NCI-H1417 treated with DMSO at 0.1 percent for 48 hours (cell line): ENCODE data around the gene TBX4.

Experiments used
- DNase-seq: peaks from one replicate; lab custom pipeline; 2025; lab: John Stamatoyannopoulos, UW

The TBX4 gene

GRCh38 chr17:61465550-61466237 is 13.5 kb downstream of the TBX4 start:
- no peak for DNase-seq

- no peak for DNase-seq
These were observed 14.0 kb downstream of the TBX4 start for GRCh38 chr17:61466246-61466645.

- DNase-seq, result no peak
These were observed 15.4 kb downstream of the TBX4 start for GRCh38 chr17:61467416-61468262.

GRCh38 chr17:61468263-61468907 is 16.2 kb downstream of the TBX4 start:
- no peak for DNase-seq

DNA sequence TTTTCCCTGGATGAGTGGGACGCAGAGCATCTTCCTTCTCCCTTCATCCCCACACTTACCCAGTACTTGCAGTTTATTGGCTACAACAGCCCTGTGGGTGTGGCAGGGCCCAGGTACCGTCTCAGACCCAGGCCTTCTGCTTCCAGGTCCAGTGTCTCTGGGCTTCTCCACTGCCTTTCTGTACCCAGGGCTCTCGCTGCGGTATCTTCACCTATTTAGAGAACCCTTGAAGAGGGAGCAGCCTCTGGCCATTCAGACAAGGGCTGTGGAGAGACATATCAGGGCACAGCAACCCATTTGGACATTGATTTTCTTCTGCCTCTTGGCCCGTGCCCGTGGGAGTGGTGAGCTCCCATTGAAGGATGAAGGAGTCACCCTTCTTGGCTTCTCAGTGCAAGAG is 17.3 kb downstream of the TBX4 start:
- no peak for DNase-seq

GRCh38 chr17:61469949-61470348 is 17.7 kb downstream of the TBX4 start:
- DNase-seq, result no peak

DNA sequence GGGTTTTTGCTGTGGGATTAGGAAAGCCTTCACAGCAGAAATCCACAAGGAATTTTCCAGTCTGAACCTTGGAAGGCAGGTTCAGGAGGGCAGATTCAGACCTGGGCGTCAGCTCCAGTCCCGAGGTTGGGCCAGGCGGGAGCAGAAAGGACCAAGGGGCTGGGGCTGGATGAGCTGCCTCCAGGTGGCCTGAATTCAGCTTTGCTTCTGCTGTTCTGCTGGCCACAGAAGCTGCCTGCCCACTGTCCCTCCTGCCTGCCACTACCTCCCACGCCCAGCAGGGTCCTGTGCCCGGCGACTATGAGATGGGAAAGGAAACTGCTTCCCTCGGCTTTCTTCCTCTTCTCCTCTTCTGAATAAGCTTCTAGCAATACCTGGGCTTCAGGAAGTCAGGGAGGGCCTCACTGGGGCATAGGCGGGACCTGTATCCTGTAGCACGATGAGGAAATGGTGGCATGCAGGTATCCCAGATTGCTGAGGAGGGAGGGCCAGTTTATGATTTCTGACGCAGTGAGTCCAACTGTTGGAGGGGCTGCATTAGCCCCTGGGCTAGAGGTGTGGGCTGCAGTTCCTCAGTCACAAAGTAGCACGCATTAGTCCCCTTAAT is 18.4 kb downstream of the TBX4 start:
- DNase-seq, result no peak

DNA sequence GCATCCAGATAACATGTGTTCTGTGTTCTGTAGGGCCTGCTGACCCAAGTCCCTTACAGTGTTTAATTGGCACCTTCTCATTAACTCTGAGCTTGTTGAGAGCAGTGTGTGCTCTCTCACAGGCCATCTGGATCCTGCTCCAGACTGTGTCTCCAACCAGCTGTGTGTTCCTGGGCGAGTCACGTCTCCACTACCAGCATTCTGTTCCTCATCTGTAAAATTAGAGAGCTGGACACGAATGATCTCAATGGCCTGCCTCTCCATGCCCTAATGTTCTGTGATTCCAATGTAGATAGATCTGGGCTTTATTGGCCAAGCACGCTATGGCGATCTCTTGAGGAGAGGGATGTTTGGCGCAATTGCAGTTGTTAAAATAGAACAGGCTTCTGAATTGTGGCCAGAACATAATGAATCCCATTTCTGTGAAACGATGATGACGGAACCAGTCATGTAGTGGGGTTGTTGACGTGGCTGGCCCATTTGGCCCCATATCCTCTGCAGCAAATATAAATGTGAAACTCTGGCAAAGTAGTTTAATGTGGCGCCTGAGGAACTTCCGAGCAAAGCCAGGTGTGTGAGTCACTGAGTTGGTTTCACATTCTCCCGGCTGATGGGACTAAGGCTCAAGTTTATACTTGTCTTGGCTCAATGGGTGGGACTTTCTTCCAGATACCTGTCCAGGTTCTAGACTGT is 22.2 kb downstream of the TBX4 start:
- DNase-seq, result no peak

GRCh38 chr17:61474934-61475333 is 22.7 kb downstream of the TBX4 start:
- DNase-seq, result no peak

GRCh38 chr17:61475726-61476125 is 23.5 kb downstream of the TBX4 start:
- DNase-seq, result no peak

DNA sequence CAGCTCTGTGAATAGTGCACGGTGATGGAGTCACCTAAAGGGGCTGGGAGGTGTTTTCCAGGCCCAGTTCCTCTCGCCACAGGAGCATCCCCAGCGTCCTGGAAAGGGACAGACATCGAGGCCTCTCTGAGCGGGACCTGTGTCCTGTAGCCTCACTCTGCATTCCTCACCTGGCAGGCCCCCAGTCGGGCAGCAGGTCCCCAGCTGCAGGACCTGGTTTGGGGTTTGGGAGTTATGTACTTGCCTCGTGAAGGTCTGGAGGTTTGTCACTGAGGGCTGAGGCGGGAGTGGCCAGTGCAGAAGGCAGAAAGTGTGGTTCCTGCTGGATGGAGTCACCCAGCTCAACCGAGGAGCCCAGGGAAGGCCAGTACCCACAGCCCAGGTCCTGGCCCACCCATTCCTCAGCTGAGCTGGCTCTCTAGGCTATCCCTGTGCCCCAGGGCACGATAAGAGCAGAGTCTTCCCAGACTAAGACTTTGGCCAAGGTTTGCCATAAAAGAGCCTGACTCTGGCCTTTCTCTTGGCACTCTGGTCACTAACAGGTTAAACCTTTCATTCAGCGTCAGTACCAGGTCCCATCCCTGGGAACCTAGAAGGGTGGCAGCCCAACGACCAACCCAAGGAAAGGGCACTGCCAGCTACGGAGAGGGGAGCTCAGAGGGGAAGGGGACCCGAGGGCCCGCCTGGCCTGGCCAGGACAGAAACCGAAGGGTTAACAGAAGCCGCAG is 24.4 kb downstream of the TBX4 start:
- DNase-seq, result no peak

DNA sequence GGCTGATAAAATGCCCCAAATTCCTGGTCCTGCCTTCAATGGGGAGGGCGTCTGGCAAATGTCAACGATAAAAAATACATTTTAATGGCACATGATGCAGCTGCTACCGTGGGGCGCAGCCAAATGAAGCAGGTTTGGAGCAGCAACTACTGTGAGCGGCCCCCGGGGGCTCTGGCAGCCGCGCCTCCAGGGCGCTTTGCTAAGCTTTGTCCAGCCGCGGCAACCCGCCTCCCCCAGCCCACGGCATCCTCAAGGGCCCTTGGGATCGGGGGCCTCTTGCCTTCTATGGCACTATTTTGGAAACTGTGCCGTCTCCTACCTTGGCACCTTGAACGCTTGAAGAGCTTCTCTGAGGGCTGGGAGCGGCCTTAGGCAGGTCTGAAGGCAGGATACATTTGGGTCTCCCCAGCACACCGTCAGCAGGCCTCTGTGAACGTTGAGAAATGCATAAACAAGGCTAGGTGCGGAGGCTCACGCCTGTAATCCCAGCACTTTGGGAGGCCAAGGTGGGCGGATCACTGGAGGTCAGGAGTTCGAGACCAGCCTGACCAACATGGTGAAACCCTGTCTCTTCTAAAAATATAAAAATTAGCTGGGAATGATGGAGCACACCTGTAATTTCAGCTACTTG is 25.1 kb downstream of the TBX4 start:
- DNase-seq, result no peak

GRCh38 chr17:61478026-61478789 is 26.0 kb downstream of the TBX4 start:
- DNase-seq, result no peak

GRCh38 chr17:61478790-61479492 is 26.7 kb downstream of the TBX4 start:
- DNase-seq, result no peak

DNA sequence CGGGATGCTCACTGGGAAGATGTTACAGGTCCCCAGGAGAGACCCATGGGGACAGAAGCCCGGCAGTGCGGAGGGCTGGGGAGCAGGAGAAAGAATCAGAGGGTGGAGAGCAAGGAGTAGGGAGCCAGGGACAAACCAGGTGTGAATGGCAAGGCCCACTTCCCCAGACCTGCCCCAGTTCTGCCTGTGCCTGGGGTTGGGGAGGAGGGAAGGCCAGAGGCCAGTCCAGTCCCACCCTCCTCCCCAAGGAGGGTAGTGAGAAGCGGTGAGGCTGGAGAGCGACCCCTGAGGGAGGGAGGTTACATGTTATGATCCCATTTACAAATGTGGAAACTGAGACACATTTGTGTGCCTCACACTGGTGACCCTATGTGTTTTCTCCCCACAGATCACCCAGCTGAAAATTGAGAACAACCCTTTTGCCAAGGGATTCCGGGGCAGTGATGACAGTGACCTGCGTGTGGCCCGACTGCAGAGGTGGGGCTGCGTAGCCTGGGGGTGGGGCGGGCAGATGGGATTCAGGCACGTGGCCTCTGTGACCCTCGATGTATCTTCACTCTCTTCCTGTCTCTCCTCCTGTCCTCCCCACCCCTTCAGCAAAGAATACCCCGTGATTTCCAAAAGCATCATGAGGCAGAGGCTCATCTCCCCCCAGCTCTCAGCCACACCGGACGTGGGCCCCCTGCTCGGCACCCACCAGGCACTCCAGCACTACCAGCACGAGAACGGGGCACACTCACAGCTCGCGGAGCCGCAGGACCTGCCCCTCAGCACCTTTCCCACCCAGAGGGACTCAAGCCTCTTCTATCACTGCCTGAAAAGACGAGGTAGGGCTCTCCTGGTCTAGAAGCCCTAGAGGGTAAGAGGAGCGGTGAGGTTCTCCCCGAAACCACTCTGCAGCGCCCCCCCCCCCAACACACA is 27.5 kb downstream of the TBX4 start:
- DNase-seq, result no peak

DNA sequence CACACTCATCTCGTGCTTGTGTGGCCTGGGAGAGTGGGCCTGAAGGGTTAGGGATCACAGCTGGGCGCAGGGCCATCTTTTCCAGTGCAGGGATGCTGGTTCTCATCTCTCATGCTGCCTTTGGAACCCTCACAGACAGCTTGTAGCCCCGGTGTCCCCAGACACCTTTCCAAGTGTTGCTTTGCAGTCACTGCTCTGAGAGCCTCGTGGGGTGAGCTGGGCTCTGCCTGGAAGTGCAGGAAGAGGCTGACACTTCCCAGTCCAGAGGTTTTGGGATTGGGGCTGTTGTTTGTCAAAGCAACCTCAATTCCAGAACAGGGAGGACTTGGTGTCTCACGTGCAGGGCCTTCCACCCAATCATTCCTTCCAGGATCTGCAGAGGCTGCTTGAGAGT is 28.2 kb downstream of the TBX4 start:
- no peak for DNase-seq

DNA sequence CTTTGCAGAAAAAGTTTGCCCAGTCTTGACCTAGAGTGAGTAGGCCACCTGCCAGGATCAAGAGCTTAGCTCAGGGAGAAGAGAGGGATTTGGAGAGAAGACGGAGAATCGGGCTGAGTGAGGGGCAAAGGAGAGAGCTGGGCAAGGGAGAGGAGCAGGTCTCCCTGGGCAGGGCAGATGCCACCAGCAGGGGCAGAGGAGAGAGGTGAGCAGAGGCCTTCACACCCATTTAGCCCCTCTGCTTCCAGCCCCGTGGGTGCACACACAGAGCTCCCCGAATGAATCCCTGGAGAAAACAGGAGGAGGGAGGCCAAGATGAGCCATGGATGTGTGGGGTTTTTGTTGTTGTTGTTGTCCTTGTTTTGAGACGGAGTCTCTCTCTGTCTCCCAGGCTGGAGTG is 29.2 kb downstream of the TBX4 start:
- no peak for DNase-seq

DNA sequence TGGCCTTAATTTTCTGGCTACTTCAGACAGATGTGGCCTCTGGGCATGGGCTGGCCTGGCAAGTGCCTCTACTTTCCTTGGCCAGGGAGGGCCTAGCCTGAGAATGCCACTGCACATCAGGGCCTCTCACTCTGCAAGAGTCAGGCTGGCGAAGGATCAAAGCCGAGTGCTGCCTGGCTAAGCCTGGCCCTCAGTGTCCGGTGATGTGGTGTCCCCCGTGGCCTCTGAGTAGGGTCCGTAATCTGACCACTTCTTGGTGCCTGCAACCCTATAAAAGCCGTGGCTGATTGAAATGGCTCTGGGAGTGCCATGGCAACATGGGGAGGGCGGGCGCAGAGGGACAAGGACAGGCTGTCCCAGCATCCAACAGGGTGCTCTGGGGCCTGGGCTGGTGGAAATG is 30.2 kb downstream of the TBX4 start:
- no peak for DNase-seq

GRCh38 chr17:61483778-61484116 is 31.5 kb downstream of the TBX4 start:
- DNase-seq, result no peak
